Esophagus muscularis mucosa (tissue), 4 donors: Measurements from ENCODE around the gene TMCO1. TPM values are rescaled to one million over a fixed set of nuclear protein-coding genes. Genes with fewer than 3 reads are reported as not detected.
"Not testable (repeated sequence)": the region's sequence is repeated elsewhere in the genome, so short reads cannot be mapped to it uniquely, and the experiment has no call there.

Experiments
- DNase-seq: peaks from one replicate; pipeline ENCODE4 v3.0.0-alpha.2; 2017; ENCODE audit errors: extremely low spot score
- H3K27ac ChIP-seq, 4 donors: fragments of 200-600 bp; sonication (generic); replicated peaks in 1 of 4; 1 replicate in 3 of 4; 2 replicates in 1 of 4; pipeline ENCODE4 v1.5.1; 2016 to 2019; ENCODE audit warnings: mild to moderate bottlenecking in 1 of 4
- H3K27me3 ChIP-seq, 4 donors: fragments of 200-600 bp; sonication (generic); one replicate each; pipeline versions ENCODE4 v1.5.1 to v1.6.0; 2016 to 2019
- H3K36me3 ChIP-seq, 4 donors: fragments of 200-600 bp; sonication (generic); one replicate each; pipeline ENCODE4 v1.5.1; 2016 to 2019
- H3K4me1 ChIP-seq, 4 donors: fragments of 200-600 bp; sonication (generic); one replicate each; pipeline ENCODE4 v1.5.1; 2016 to 2019
- H3K4me3 ChIP-seq, 4 donors: fragments of 200-600 bp; sonication (generic); 1 replicate in 2 of 4; 2 replicates in 2 of 4; pipeline ENCODE4 v1.5.1; 2016 to 2019; ENCODE audit warnings: mild to moderate bottlenecking in 4 of 4, moderate library complexity in 1 of 4
- H3K9me3 ChIP-seq, 4 donors: fragments of 200-600 bp; sonication (generic); 1 replicate in 3 of 4; 2 replicates in 1 of 4; pipeline ENCODE4 v1.5.1; 2016 to 2019
- EP300 ChIP-seq: sonication (generic); formaldehyde crosslinking; IDR thresholded peaks from one replicate; pipeline ENCODE4 v1.6.1; 2017; ENCODE audit warnings: antibody characterized with exemption
- POLR2A ChIP-seq: fragments of 450-650 bp; IDR thresholded peaks from one replicate; pipeline ENCODE4 v1.6.1; 2017; ENCODE audit warnings: antibody characterized with exemption, moderate library complexity, mild to moderate bottlenecking, low read depth
- POLR2AphosphoS5 ChIP-seq, 2 donors: sonication (generic); formaldehyde crosslinking; IDR thresholded peaks; one replicate each; pipeline ENCODE4 v1.6.1; 2017; ENCODE audit warnings: antibody characterized with exemption in 2 of 2
- WGBS: methylation state at CpG from one replicate; pipeline ENCODE4 v1.1.5; 2018; 5-methylcytosine and 5-hydroxymethylcytosine counted together
- intact Hi-C: fragments of 100-400 bp; cut with DNase I; formaldehyde crosslinking; loops from one replicate; pipeline ENCODE4 v1.15.1; 2023
- total RNA-seq, 4 donors: library from RNA; depleted of rRNA; stranded (reverse); fragments of >200 nt; gene quantifications; one replicate each; pipeline versions ENCODE4 v1.1.0 to v1.2.1, GENCODE V29; 2016
- TF ChIP-seq, protein P1 (sequence below), 3 experiments: fragments of 200-600 bp in 2 of 3; fragments of 450-650 bp in 1 of 3; sonication (generic) in 2 of 3; IDR thresholded peaks; one replicate each; pipeline ENCODE4 v1.5.1; 2017 to 2019; ENCODE audit warnings: antibody characterized with exemption in 3 of 3, mild to moderate bottlenecking in 2 of 3, moderate library complexity in 1 of 3

The TMCO1 gene
- total RNA-seq, 4 donors from 2014 or later, result 36.0 to 45.7 (median 37.8) TPM

DNA sequence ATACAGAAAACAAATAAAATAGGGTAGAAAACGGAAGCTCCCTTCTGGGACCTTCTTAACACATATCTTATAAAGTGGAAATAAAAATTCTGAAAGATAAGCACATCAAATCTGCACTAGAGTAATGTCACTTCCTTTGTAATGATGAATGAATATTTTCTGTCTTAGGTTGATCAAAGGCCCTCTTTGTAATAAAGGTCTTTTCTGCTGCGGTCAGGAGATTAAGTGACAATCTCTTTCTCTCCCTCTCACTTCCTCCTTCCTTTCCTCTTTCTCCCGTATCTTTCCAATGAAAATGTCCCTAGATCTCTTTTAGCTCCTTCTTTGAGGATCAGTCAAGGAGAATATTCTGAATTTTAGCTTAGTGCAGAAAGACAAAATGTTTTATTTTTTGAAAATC is 33.8 kb downstream of the TMCO1 start:
- Histone ChIP-seq H3K4me1 (peaks cover 0 to 5% (median 0%) of the 10 kb centered on the region in 4 donors), H3K36me3 (peaks cover 7 to 39% (median 23%) of the 10 kb centered on the region in 4 donors), H3K4me3 (no peak overlapping the region), H3K27me3 (no peaks in the 10 kb centered on the region), H3K27ac (no peak overlapping the region), H3K9me3 (peaks cover 0 to 2% (median 0%) of the 10 kb centered on the region in 4 donors)
- TF ChIP-seq EP300 (no peak), POLR2AphosphoS5 (IDR thresholded peaks at IDR 0.05) (no peak), POLR2A (no peak)
- TF ChIP-seq, protein P1, sequence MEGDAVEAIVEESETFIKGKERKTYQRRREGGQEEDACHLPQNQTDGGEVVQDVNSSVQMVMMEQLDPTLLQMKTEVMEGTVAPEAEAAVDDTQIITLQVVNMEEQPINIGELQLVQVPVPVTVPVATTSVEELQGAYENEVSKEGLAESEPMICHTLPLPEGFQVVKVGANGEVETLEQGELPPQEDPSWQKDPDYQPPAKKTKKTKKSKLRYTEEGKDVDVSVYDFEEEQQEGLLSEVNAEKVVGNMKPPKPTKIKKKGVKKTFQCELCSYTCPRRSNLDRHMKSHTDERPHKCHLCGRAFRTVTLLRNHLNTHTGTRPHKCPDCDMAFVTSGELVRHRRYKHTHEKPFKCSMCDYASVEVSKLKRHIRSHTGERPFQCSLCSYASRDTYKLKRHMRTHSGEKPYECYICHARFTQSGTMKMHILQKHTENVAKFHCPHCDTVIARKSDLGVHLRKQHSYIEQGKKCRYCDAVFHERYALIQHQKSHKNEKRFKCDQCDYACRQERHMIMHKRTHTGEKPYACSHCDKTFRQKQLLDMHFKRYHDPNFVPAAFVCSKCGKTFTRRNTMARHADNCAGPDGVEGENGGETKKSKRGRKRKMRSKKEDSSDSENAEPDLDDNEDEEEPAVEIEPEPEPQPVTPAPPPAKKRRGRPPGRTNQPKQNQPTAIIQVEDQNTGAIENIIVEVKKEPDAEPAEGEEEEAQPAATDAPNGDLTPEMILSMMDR (IDR thresholded peaks at IDR 0.05), result no peak
- no peak for DNase-seq
- WGBS, result 84% methylated on average over 3 of the region's 3 CpGs
- intact Hi-C loops, result no loop called here

DNA sequence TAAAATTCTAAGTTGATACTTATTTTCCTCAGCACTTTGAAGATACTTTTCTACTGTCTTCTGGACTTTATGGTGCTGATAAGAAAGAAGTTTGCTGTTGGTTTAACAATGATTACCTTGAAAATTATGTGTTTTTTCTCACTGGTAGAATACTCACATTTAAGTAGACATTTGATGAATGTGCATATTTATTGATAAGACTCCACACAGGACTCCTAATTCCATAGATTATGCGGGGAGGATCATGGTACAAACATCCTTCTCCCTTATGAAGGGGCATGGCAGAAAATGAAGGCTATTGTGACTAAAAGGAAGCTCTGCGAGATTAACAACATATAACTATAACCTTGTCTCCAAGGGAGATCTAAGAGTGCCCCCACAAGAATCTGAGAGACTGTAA is 41.8 kb downstream of the TMCO1 start:
- WGBS, result 94% methylated on average over 2 of the region's 2 CpGs
- Histone ChIP-seq H3K9me3 (no peaks in the 10 kb centered on the region), H3K27me3 (no peaks in the 10 kb centered on the region), H3K4me3 (no peak overlapping the region), H3K36me3 (peaks cover 21 to 31% (median 25%) of the 10 kb centered on the region in 4 donors), H3K27ac (no peak overlapping the region), H3K4me1 (no peaks in the 10 kb centered on the region)
- TF ChIP-seq, protein P1 (IDR thresholded peaks at IDR 0.05), result no peak
- no peak for TF ChIP-seq POLR2A
- no peak for TF ChIP-seq POLR2AphosphoS5 (IDR thresholded peaks at IDR 0.05)
- no peak for TF ChIP-seq EP300
- intact Hi-C loops, result no loop called here
- no peak for DNase-seq

DNA sequence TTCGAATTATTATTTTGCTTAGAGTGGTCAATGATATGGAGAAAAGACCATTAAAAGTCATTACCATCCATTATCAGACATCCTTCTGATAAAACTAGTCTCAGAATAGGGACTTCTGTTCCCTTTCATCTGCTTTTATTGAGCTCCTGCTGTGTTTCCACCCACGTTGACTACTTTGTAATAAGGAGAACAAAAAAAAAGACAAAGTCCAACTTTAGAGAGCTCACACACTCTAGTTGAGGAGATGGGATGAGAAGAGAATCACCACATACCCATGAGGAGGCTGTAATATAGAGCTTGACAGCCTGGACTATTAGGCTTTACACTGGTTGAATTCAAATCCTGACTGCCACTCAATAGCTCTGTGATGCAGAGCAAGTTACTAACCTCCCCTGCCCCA is 42.5 kb downstream of the TMCO1 start:
- H3K27me3 ChIP-seq, result no peaks in the 10 kb centered on the region
- no peak for DNase-seq
- TF ChIP-seq, protein P1 (IDR thresholded peaks at IDR 0.05), result no peak
- TF ChIP-seq EP300 (no peak), POLR2A (no peak), POLR2AphosphoS5 (IDR thresholded peaks at IDR 0.05) (no peak)
- H3K9me3 ChIP-seq, result no peaks in the 10 kb centered on the region
- intact Hi-C loops, result no loop called here
- no peaks in the 10 kb centered on the region for H3K4me1 ChIP-seq
- no peak overlapping the region for H3K4me3 ChIP-seq
- no peak overlapping the region for H3K27ac ChIP-seq
- WGBS, result 93% methylated on average over 2 of the region's 2 CpGs
- H3K36me3 ChIP-seq, result peaks cover 21 to 31% (median 25%) of the 10 kb centered on the region in 4 donors

DNA sequence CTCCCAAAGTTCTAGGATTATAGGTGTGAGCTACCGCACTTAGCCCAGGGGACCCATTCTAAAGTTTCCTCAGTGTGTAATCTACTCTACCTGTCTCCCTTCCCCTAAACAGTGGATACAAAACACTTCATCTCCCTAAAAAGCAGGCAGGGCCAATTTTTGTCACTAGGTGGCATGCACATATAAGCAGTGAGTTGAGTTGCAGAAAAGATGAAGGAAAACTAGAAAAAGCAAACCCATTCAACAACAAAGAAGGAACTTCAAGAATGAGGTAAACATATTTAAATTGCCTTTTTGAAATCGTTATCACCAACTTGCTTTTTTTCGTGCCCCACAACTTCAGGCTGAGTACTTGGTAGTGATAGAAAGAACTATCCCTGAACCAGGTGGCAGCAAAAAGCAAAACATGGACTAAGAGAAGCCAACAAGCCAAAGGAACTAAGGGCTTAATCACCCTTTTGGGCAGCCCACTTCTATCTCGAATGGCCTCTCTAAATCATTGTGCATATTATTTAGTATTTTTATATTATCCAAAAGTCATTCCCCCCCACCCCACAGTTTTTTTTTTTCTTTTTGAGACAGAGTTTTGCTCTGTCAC is 50.7 kb downstream of the TMCO1 start:
- 35% methylated on average over 4 of the region's 4 CpGs for WGBS
- H3K36me3 ChIP-seq, result no peaks in the 10 kb centered on the region

DNA sequence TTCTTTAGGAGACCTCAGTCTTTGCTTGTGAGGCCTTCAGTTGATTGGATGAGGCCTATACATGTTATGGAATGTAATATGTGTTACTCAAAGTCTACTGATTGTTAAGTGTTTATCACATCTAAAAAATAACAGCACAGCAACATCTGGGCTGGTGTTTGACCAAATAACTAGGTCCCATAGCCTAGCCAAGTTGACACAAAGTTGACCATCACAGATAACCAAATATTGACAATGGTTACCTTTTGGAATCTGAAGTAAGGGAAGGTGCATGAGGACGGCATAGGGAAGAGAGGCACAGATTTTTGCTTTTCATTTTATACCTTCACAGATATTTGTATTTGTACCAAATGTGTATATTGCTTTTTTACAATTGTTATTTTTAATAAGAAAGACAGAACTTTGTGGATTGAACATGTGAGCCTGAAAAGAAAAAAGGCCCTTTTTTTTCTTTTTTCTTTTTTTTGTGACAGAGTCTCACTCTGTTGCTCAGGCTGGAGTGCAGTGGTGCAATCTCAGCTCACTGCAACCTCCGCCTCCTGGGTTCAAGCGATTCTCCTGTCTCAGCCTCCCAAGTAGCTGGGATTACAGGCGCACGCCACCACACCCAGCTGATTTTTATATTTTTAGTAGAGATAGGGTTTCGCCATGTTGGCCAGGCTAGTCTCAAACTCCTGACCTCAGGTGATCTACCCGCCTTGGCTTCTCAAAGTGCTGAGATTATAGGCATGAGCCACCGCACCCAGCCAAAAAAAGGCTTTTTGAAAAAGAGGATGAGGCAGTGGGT is 52.2 kb downstream of the TMCO1 start:
- H3K27me3 ChIP-seq, H3K36me3 ChIP-seq, H3K9me3 ChIP-seq, H3K4me3 ChIP-seq, DNase-seq, intact Hi-C loops, H3K4me1 ChIP-seq, H3K27ac ChIP-seq: not testable (repeated sequence)
- WGBS, result 82% methylated on average over 8 of the region's 8 CpGs

More for the DNA sequence above, 50.7 kb downstream of the TMCO1 start:
- Histone ChIP-seq H3K27me3 (no peaks in the 10 kb centered on the region), H3K4me1 (no peaks in the 10 kb centered on the region), H3K9me3 (no peaks in the 10 kb centered on the region), H3K4me3 (no peak overlapping the region), H3K27ac (no peak overlapping the region)
- DNase-seq, result no peak
- no peak for TF ChIP-seq POLR2A
- TF ChIP-seq POLR2AphosphoS5 (IDR thresholded peaks at IDR 0.05), result no peak
- no peak for TF ChIP-seq EP300
- TF ChIP-seq, protein P1 (IDR thresholded peaks at IDR 0.05), result peak; percentile 33 to 52 (median 37)
- intact Hi-C loops, result loop anchor here (1.0 kb wide), 1 partner anchor 196 kb away; no protein-coding TSS in a partner anchor
